ENCODE data around the gene SRSF9.

DNA sequence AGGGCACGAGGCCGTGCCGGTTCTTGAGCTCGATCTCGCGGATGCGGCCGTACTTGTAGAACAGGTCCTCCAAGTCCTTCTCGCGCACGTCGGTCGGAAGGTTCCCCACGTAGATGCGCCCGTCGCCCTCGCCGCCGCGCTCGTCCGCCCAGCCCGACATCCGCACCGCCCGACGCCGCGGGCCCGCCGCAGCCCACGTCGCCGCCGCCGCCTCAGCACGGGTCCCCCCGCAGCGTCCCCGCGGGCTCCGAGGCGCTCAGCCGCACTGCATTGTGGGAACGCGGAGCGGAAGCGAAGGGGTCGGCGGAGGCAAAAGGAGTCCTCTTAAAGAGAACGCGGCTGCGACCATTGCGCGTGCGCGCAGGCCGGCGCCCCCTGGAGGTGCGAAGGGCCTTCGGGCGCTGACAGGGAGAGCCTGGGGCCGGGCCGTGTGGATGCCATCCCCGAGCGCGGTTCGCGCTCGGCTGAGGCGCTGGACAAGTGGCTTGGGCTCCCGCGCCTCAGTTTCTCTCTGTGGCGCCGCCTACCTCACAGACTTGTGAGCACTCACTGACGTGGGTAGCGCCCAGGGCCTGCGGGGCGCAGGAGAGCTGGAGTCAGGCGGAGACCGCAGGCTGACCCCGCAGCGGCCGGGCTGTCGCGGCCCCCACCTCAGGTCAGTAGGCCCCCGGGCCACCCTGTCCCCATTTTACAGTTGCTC, at the start of gene SRSF9:
- TF ChIP-seq POLR2AphosphoS5 (IDR thresholded peaks at IDR 0.05) (peak; percentile 91), CTCF (IDR thresholded peaks at IDR 0.05) (peak; percentile 81 to 95 (median 92))
